GM18505 (cell line): ENCODE data around the gene RBM6.

Experiments
- ATAC-seq: cut with Tn5 transposase; IDR thresholded peaks from one replicate; pipeline ENCODE4 v1.9.1; 2021; ENCODE audit not compliant: unreplicated experiment
- POLR2A ChIP-seq: IDR thresholded peaks from 4 replicates; pipeline ENCODE4 v1.6.1; 2011; ENCODE audit warnings: borderline replicate concordance; ENCODE audit not compliant: insufficient read depth, insufficient read length; ENCODE audit errors: extremely low read depth

RBM6 gene

GRCh38 chr3:50124800-50125178, 184.8 kb downstream of the RBM6 start:
- ATAC-seq = no peak
- TF ChIP-seq POLR2A = peak; percentile 10

GRCh38 chr3:50125541-50126286, 185.8 kb downstream of the RBM6 start:
- ATAC-seq = no peak
- no peak for TF ChIP-seq POLR2A

GRCh38 chr3:50126287-50127211, 186.6 kb downstream of the RBM6 start:
- no peak for ATAC-seq
- TF ChIP-seq POLR2A = no peak
